GM19193 (cell line): ENCODE measurements around the gene CFAP161.

ENCODE experiments used
- POLR2A ChIP-seq: IDR thresholded peaks from 4 replicates; pipeline ENCODE4 v1.6.1; 2011; ENCODE audit not compliant: insufficient read depth, insufficient read length; ENCODE audit errors: extremely low read depth

Gene CFAP161

GRCh38 chr15:81183439-81183775 is 49.3 kb downstream of the CFAP161 start:
- no peak for TF ChIP-seq POLR2A

- TF ChIP-seq POLR2A, result no peak
Measured at GRCh38 chr15:81184188-81184587, 50.1 kb downstream of the CFAP161 start.

- no peak for TF ChIP-seq POLR2A
Measured at GRCh38 chr15:81185631-81186295, 51.7 kb downstream of the CFAP161 start.

GRCh38 chr15:81188354-81188753 is 54.3 kb downstream of the CFAP161 start:
- TF ChIP-seq POLR2A, result no peak

- TF ChIP-seq POLR2A, result no peak
Measured at GRCh38 chr15:81189583-81190283, 55.7 kb downstream of the CFAP161 start.

- TF ChIP-seq POLR2A, result no peak
Measured at GRCh38 chr15:81190922-81191507, 56.9 kb downstream of the CFAP161 start.

GRCh38 chr15:81191701-81192100 is 57.6 kb downstream of the CFAP161 start:
- TF ChIP-seq POLR2A, result no peak

- TF ChIP-seq POLR2A, result no peak
Measured at GRCh38 chr15:81194723-81195122, 60.7 kb downstream of the CFAP161 start.

- TF ChIP-seq POLR2A, result no peak
Measured at GRCh38 chr15:81195339-81195864, 61.3 kb downstream of the CFAP161 start.

GRCh38 chr15:81196576-81197254 is 62.6 kb downstream of the CFAP161 start, which contains the start of gene IL16:
Gene IL16, plus strand, starts transcription at chr15:81196879. Its CDS starts 28,521 bp downstream, at chr15:81225400.
- no peak for TF ChIP-seq POLR2A

GRCh38 chr15:81197255-81197630 is 63.2 kb downstream of the CFAP161 start:
- no peak for TF ChIP-seq POLR2A

GRCh38 chr15:81197688-81198281 is 63.7 kb downstream of the CFAP161 start:
- TF ChIP-seq POLR2A, result no peak
